Measurements from ENCODE around the gene SULT1E1. TPM values are rescaled to one million over a fixed set of nuclear protein-coding genes. Genes with fewer than 3 reads are reported as not detected.

The SULT1E1 gene
- total and polyA plus RNA-seq, 2 experiments from 2014 or later, result not detected

GRCh38 chr4:69874507-69874906 lies 14.6 kb upstream of the SULT1E1 start (continued):
- TF ChIP-seq, protein P1, sequence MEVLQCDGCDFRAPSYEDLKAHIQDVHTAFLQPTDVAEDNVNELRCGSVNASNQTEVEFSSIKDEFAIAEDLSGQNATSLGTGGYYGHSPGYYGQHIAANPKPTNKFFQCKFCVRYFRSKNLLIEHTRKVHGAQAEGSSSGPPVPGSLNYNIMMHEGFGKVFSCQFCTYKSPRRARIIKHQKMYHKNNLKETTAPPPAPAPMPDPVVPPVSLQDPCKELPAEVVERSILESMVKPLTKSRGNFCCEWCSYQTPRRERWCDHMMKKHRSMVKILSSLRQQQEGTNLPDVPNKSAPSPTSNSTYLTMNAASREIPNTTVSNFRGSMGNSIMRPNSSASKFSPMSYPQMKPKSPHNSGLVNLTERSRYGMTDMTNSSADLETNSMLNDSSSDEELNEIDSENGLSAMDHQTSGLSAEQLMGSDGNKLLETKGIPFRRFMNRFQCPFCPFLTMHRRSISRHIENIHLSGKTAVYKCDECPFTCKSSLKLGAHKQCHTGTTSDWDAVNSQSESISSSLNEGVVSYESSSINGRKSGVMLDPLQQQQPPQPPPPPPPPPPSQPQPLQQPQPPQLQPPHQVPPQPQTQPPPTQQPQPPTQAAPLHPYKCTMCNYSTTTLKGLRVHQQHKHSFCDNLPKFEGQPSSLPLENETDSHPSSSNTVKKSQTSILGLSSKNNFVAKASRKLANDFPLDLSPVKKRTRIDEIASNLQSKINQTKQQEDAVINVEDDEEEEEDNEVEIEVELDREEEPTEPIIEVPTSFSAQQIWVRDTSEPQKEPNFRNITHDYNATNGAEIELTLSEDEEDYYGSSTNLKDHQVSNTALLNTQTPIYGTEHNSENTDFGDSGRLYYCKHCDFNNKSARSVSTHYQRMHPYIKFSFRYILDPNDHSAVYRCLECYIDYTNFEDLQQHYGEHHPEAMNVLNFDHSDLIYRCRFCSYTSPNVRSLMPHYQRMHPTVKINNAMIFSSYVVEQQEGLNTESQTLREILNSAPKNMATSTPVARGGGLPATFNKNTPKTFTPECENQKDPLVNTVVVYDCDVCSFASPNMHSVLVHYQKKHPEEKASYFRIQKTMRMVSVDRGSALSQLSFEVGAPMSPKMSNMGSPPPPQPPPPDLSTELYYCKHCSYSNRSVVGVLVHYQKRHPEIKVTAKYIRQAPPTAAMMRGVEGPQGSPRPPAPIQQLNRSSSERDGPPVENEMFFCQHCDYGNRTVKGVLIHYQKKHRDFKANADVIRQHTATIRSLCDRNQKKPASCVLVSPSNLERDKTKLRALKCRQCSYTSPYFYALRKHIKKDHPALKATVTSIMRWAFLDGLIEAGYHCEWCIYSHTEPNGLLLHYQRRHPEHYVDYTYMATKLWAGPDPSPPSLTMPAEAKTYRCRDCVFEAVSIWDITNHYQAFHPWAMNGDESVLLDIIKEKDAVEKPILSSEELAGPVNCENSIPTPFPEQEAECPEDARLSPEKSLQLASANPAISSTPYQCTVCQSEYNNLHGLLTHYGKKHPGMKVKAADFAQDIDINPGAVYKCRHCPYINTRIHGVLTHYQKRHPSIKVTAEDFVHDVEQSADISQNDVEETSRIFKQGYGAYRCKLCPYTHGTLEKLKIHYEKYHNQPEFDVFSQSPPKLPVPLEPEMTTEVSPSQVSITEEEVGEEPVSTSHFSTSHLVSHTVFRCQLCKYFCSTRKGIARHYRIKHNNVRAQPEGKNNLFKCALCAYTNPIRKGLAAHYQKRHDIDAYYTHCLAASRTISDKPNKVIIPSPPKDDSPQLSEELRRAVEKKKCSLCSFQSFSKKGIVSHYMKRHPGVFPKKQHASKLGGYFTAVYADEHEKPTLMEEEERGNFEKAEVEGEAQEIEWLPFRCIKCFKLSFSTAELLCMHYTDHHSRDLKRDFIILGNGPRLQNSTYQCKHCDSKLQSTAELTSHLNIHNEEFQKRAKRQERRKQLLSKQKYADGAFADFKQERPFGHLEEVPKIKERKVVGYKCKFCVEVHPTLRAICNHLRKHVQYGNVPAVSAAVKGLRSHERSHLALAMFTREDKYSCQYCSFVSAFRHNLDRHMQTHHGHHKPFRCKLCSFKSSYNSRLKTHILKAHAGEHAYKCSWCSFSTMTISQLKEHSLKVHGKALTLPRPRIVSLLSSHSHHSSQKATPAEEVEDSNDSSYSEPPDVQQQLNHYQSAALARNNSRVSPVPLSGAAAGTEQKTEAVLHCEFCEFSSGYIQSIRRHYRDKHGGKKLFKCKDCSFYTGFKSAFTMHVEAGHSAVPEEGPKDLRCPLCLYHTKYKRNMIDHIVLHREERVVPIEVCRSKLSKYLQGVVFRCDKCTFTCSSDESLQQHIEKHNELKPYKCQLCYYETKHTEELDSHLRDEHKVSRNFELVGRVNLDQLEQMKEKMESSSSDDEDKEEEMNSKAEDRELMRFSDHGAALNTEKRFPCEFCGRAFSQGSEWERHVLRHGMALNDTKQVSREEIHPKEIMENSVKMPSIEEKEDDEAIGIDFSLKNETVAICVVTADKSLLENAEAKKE (CRISPR knock-in tag; IDR thresholded peaks at IDR 0.05), result no peak
- TF ChIP-seq NANOG (IDR thresholded peaks at IDR 0.05; ENCODE audit: borderline replicate concordance), result no peak

DNA sequence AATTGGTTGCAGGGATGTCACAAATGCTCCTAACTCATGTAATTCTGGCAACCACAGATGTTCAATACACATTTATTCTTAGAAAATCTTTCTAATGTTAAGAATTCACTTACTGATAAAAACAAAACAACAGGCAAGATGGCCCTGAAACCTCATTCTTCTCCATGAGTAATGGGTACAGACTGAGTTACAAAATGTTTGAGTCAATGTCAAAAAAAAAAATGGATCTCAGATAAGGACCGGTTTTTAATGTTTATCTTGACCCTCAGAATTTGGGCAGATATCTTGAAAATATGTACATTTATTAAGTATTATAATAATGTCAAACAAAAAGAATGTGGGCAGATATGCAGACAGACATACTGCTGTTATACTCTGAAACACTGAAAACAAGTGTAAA lies 1.8 kb upstream of the SULT1E1 start:
- no peak for TF ChIP-seq ZNF114 (CRISPR knock-in tag; IDR thresholded peaks at IDR 0.05)
- no peak for TF ChIP-seq ZNF331 (CRISPR knock-in tag; IDR thresholded peaks at IDR 0.05; ENCODE audit: low read depth)
- TF ChIP-seq EZH2phosphoT487 (IDR thresholded peaks at IDR 0.05; ENCODE audit: unreplicated experiment), result no peak
- Mint-ChIP-seq H3K4me1 (no peaks in the 10 kb centered on the region), H3K36me3 (ENCODE audit: low read depth) (no peaks in the 10 kb centered on the region), H3K27me3 (ENCODE audit: insufficient read depth, low read depth, poor library complexity) (peaks cover 2% of the 10 kb centered on the region), H3K9me3 (no peaks in the 10 kb centered on the region), H3K27ac (no peak overlapping the region), H3K4me3 (no peak overlapping the region)
- H3K27ac ChIP-seq (ENCODE audit: low read depth), result no peak overlapping the region
- H3K9me2 ChIP-seq (ENCODE audit: insufficient read depth), result no peaks in the 10 kb centered on the region
- no peak overlapping the region for H2AFZ ChIP-seq
- DNase-seq (ENCODE audit: low spot score) (no peak), ATAC-seq (no peak)
- no peaks in the 10 kb centered on the region for H3K79me2 ChIP-seq (replicated peaks; ENCODE audit: insufficient read depth)
- H3K4me3 ChIP-seq, result no peak overlapping the region
- H3F3A ChIP-seq (replicated peaks; ENCODE audit: low read depth), result no peaks in the 10 kb centered on the region
- no peaks in the 10 kb centered on the region for H4K20me1 ChIP-seq (replicated peaks; ENCODE audit: insufficient read depth)
- no peaks in the 10 kb centered on the region for H3K4me1 ChIP-seq (ENCODE audit: insufficient read depth)
- no peaks in the 10 kb centered on the region for H3K36me3 ChIP-seq (ENCODE audit: insufficient read depth)
- no peak overlapping the region for H3K4me2 ChIP-seq
- H3K27me3 ChIP-seq (ENCODE audit: insufficient read depth), result no peaks in the 10 kb centered on the region

All from GM23338 (cell line).